PFSK-1 (cell line): ENCODE data around the gene STX7.

Experiments
- POLR2AphosphoS5 ChIP-seq: IDR thresholded peaks from 2 replicates; pipeline ENCODE4 v1.6.1; 2012; ENCODE audit warnings: low read depth, mild to moderate bottlenecking, control low read depth, low read length, moderate library complexity
- SIN3A ChIP-seq: IDR thresholded peaks from 2 replicates; pipeline ENCODE4 v1.6.1; 2012; ENCODE audit warnings: mild to moderate bottlenecking, low read length, moderate library complexity, borderline replicate concordance; ENCODE audit not compliant: insufficient read depth
- TF ChIP-seq, protein P1 (sequence below), 2 experiments: IDR thresholded peaks; 2 replicates each; pipeline versions ENCODE4 v1.6.1 to v1.8.0; 2011 to 2012; ENCODE audit warnings: low read depth in 2 of 2, low read length in 2 of 2, control low read depth in 1 of 2, inconsistent platforms in 1 of 2, mild to moderate bottlenecking in 1 of 2, moderate library complexity in 1 of 2; ENCODE audit not compliant: insufficient read depth in 1 of 2

- TF ChIP-seq POLR2AphosphoS5 (no peak), SIN3A (no peak)
- TF ChIP-seq, protein P1, sequence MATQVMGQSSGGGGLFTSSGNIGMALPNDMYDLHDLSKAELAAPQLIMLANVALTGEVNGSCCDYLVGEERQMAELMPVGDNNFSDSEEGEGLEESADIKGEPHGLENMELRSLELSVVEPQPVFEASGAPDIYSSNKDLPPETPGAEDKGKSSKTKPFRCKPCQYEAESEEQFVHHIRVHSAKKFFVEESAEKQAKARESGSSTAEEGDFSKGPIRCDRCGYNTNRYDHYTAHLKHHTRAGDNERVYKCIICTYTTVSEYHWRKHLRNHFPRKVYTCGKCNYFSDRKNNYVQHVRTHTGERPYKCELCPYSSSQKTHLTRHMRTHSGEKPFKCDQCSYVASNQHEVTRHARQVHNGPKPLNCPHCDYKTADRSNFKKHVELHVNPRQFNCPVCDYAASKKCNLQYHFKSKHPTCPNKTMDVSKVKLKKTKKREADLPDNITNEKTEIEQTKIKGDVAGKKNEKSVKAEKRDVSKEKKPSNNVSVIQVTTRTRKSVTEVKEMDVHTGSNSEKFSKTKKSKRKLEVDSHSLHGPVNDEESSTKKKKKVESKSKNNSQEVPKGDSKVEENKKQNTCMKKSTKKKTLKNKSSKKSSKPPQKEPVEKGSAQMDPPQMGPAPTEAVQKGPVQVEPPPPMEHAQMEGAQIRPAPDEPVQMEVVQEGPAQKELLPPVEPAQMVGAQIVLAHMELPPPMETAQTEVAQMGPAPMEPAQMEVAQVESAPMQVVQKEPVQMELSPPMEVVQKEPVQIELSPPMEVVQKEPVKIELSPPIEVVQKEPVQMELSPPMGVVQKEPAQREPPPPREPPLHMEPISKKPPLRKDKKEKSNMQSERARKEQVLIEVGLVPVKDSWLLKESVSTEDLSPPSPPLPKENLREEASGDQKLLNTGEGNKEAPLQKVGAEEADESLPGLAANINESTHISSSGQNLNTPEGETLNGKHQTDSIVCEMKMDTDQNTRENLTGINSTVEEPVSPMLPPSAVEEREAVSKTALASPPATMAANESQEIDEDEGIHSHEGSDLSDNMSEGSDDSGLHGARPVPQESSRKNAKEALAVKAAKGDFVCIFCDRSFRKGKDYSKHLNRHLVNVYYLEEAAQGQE (IDR thresholded peaks at IDR 0.05; ENCODE audit: insufficient read depth in 1 of 2, low read depth in 2 of 2, low read length in 2 of 2), result no peak
Observed at GRCh38 chr6:132544826-132545225, 31.9 kb upstream of the STX7 start.
